C1 segment of cervical spinal cord (tissue), 14 donors: ENCODE data around the gene EMILIN2.
"Not testable (repeated sequence)": the region's sequence is repeated elsewhere in the genome, so short reads cannot be mapped to it uniquely, and the experiment has no call there.

Experiments used
- DNase-seq, 14 donors: peaks; one replicate each; lab custom pipeline; 2025; lab: John Stamatoyannopoulos, UW

EMILIN2 gene

DNA sequence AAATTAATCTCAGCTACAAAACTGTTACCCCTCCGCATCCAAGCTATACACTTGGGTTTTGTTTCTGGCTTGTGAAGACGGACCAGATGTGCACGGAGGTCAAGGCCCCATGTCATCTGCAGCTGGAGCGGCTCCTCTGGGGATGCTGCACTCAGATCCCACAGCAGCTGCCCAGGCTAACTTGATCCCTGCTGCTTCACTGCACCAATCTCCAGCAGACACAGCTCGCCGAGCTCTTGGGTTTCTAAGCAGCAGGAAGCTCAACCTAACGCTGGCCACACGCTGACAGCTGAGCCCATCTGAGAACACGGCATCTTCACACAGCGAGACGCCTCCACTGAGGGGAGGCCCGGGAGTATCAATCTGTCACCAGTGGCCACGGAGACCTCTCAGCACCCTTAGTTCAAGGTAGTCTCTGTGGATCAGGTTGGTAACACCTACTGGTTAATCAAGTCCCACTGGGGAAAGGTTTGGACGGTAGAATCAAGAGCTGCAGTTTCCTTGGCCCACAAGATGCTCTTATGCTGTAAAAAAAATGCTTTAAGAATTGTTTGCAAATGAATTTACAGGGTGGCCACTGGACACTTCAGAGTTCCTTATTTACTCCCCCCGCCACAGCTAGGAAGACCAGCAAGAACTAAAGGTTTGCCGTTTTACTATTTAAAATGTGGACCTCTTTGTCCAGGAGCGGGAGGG, 67.5 kb downstream of the EMILIN2 start:
- DNase-seq: peak in 2 of 14 donors; percentile 9 to 24

DNA sequence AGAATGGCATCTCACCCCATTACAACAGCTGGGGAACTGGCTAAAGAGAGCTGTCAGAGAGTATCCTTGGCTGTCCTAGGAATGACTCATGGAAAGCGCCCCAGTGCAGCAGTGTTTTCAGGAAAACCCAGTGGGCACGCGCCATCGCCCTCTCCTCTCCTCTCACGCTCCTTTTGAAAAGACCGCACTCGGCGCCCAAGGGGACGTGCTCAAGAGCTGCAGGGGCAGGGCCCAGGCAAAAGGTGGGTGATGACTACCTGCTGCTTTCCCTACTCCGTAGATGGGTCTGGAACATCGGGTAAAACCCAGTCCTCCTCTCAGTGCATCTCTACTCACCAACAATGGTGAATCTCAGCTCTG, 68.1 kb downstream of the EMILIN2 start:
- peak in 1 of 14 donors; percentile 44 for DNase-seq

DNA sequence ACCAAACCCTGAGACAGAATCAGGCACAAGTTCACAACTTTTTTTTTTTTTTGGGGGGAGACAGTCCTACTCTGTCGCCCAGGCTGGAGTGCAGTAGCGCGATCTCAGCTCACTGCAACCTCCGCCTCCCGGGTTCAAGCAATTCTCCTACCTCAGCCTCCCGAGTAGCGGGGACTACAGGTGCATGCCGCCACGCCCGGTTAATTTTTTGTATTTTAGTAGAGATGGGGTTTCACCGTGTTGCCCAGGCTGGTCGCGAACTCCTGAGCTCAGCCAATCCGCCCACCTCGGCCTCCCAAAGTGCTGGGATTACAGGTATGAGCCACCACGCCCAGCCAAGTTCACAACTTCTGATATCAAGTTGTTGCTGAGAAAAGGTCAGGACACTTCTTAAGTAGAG, 68.7 kb downstream of the EMILIN2 start:
- DNase-seq: not testable (repeated sequence)

DNA sequence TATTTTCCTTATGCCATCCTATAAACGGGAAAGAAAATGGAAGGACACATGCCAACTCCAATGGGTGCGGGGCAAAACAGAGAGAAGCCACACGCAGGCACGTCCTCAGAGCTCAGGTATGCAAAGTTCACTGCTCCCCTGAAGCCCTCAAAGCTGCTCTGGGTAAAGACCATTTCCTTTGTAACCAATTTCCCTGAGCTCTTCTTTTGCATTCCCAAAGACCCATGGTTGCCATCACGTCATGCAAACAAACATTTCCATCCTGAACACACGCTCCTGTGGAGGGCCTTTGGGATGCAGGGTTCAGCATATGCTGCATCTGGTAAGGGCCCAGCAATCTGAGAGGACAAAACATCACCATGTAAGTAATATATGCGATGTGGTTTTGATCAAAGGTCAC, 69.4 kb downstream of the EMILIN2 start:
- DNase-seq: no peak

DNA sequence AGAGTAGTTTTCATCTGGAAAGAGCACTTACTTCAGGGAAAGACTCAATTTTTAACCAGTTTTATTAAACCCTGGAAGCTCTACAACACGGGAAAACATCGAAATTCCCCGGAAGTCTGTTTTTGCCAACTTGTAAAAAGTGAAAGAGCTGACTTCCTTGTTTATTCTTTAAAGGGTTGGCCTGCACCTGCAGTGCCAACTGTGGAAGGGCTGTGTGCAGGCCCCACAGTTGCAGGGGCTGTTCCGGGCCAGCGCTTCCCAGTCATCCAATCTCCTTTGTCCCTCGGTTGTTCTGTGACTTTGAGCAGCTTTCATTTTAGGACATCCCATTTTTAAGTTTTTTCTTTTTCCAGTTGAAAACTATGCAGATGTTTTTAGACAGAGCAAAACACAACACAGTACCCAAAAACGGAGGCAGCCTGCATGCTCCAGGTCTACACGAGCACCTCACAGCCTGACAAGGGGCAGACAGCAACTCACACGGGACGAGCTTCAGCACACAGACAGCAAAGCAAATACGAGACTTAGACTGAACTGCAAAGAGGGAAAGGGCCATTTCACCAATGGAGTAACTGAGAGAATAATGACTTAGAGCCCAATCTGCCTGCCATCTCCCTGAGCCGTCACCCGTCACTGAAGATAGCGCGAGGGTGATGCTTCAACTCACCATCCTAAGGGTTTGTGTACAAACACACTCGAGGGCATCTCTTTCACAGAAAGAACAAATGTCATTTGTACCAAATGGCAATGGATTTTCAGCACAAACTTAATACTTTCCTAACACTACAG, 70.6 kb downstream of the EMILIN2 start:
- peak in 3 of 14 donors; percentile 12 to 42 (median 16) for DNase-seq

DNA sequence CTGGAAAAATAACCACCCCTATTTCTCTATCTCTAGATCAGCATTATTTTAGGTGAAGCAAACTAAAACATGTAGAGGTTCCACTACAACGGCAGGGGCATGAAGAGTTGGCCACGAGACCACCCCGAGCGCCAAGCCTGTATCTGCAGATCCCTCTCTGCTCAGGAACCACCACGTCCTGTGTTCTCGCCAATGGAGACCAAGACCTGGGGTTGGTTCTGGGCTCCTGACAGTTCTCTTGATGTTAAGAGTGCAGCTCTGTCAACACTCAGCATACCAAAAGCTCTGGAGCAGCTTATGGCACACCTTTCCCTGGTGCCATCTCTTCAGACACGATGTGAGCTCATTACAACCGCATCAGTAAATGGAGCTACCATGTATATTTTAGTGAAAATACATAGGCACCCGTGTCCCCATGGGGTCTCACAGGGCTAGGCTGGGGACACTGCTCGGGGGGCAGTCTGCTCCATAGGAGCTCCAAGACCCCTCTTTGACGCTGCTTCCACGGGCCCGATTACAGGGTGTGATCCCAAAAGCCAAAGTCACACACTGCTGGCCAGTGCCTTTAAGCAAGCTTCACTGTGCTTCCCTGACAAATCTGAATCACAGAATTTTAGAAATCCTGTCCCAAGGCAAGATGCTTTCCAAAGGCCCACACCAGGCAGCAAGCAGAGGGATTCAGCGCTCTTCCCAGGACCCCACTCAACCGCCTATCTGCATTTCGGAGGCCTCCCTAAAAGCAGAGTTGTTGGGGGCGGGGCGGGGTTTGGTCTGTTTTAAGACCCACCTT, 72.2 kb downstream of the EMILIN2 start:
- no peak for DNase-seq

DNA sequence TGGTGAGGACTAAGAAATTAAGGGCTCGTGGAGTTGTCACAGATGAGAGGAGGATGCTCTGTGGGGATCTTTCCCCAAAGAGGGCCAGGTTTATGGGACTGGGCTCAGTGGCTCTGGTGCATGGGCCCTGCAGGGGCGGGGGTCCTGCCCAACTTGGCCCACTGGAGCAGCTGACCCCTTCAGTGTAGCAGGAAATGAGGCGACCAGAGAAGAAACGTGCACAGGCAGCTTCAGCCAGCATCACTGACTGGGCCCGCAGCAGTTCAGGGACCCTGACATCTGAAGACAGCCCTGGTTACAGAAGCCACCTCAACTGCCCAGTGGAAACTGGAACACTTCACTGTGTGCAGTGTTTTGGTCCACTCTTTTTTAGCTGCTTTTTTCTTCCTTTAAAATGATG, 72.8 kb downstream of the EMILIN2 start:
- no peak for DNase-seq

DNA sequence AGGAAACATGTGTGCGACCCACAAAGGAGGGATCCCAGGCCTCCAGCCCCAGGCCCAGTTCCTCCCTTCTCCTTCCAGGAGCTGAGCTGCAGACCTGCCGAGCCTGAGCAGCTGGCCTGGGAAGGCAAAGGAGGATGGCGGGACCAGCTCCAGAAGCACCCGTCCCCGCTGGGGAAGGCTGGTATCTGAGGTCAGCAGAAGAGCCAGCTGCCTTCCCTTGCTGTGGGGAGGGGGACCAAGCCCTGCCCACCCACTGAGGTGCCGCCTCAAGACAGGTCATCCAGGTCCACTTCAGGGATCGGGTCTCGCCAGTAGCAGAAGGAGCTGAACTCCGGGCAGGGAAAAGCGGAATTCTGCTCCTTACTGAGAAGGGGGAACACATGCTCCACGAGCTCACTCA, 73.2 kb downstream of the EMILIN2 start:
- DNase-seq: no peak

DNA sequence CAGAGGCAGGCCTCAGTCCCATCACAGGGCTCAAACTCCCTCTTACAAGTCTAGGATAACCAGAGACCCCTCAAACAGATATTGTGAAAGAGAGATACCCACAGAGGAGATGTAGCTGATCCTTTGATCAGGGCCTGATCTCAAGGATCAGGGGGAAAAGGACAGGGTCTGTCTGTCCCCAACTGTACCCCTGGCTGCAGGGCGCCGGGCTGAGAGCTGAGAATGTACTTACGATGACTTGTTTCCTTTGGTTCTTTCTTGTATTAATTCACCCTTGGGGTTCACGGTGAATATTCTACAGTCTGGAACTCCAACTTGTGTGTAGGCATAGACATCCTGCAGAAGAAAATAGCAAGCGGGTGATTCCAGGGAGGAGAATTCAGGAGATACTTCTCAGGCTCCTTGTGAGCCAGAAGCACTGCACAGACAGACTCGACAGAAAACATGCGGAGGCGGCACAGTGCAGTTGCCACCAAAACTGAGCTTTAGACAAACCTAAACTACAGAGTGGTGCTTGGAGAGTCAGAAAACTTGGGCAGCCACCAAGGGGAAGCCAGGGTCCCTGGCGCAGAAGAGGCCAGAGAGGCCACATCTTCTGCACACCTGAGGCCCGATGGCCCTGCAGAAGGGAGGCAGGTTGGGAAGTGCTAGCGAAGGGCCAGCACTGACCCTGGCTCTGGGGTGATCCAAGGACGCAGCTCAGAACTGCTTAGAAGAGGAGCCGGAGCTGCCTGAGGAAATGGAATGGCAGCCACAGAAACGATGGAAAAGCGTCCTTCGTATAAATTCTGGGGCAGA, 73.9 kb downstream of the EMILIN2 start:
- no peak for DNase-seq

DNA sequence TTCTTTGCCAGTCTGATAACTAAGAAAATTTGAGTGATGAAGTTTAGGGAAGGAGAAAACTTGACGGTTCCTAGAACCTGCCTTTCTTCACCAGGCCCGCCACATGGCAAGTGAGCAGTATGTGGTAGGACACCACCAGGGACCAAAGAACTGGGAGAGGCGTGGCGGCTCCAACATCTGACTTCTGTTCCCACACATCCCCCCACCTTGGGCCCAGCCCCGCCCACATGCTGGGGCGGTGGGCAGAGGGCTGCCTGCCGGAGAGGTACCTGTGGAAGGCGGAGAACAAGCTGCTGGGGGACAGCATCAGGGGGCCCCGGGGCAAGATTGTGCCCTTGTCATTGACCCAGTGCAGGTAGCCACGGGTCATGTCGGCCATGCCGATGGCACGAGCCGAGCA, 75.0 kb downstream of the EMILIN2 start:
- no peak for DNase-seq

DNA sequence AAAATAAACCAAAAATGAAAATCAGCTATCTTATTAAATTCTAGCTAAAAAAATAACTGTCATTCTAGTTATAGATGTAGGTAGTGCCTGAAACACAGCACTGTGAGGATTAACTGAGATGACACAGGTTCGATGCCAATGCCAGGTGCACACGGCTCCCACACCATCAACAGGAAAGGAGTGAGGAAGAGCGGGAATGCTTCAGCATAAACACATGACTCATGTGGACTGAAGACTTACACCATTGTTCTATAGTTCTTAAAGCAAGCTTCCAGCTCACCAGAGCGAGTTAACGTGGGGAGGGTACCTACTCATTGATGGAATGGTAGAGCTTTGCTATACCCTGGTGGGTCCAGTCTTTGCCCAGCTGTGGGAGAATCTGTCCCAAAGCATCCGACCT, 76.7 kb downstream of the EMILIN2 start:
- DNase-seq: no peak

DNA sequence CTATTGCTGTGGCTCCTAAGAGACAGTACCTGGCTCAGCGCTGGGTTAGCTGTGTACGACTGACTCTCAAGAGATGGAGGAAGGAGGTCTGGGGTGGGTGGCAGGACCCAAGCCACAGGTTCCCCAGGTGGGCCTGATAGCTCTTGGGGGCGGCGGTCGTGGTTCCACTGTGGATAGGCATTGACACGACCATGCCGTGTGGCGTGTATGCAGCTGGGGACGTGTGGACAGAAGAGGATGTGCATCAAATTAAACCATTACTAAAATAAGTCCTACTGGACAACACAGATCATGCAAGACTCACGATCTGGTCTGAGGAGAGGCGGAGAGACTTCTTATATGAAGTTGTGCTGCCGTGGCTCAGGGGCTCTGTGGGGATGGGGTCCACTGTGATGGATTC, 78.1 kb downstream of the EMILIN2 start:
- no peak for DNase-seq

DNA sequence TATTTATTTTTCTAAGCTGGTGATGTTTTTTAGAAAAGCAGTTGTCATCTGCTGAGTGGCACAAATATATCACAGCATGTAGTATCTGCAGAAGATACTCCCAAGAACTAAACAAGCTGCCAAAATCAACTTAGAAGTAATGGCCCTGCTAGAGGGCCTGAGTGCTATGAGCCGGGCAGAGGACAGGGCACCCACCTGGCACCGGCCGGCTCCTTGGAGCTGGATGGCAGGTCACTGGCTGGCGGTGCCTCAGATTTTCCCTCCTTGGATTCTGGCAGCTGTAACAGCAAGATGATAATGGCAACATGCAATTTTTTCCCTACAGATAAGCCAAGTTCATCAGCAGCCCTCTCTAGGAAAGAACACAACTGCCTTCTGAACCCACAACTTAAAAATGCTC, 79.7 kb downstream of the EMILIN2 start:
- DNase-seq: no peak

DNA sequence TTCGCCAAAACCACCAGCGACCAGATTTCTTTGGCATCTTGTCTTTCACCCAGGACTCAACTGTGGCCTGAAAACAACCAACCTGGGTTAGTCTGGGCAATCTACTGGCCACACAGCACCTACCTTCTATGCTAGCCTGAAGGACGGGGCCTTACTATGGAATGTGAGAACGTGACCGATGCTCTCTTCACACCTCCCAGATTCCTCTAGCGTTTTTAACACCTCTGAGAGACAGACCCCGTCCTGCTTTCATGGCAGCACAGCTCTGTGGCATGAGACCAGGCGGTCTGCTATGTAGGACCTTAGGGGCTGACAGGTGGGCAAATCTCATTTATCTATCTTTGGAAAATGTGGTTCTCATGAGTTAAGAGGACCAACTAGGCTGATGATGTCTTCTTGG, 80.9 kb downstream of the EMILIN2 start:
- no peak for DNase-seq

DNA sequence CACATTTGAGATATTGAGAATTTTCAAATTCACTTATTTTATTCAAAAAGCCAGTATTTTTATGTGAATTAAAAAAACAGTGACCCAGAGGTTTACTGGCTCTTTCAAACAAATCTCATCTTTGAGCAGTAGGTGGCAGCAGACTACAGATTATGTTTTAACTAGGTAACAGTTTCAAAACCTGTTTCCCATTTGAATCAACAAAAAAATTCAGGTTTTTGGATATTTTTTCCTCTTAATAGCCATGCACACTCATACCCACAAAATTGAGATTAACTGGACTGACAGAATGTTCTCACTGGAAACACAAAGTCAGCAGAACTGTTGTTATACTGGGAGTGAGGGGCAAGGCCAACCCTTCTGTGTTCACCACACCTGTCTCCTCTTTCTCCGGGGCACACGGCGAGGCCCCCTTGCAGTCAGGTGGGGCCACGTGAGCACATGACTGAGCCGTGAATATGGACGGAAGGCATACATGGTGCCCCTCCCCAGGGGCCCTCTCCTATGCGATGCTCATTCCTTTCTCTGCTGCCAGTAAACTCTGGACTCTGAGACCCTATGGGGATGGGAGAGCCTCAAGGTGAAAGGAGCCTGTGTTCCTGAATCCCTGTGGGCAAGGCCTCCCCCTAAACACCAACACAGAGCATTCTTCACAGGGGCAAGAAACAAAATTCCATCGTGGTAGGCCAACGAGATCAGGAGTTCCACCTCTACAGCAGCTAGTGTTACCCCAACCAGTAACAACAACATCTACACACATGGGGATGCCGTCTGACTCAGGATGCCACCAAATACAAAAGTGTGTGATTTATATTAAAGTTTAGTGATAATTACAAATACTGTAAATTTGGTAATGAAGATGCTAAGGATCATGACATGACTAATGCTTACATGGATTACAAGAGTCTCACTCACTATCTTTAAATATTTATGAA, 85.7 kb downstream of the EMILIN2 start:
- DNase-seq: peak in 2 of 14 donors; percentile 17 to 30

DNA sequence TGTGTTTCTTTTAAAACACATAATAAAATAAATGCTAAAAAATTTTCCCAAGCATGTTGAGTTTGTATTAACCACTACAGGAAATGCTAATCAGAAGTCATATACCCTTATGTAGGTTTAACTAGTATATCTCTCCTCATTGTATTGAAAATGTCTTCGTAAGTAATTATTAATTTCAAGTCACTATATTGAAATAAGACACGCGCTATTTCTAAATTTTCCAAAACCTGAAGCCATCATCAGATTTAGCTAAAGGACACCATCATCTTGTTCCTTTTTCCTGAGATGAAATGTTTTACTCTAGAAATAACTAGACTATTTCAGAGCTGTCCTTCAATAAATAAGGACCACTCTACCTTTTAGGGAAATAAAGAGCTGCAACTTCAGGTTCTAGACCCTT, 87.2 kb downstream of the EMILIN2 start:
- DNase-seq: no peak

DNA sequence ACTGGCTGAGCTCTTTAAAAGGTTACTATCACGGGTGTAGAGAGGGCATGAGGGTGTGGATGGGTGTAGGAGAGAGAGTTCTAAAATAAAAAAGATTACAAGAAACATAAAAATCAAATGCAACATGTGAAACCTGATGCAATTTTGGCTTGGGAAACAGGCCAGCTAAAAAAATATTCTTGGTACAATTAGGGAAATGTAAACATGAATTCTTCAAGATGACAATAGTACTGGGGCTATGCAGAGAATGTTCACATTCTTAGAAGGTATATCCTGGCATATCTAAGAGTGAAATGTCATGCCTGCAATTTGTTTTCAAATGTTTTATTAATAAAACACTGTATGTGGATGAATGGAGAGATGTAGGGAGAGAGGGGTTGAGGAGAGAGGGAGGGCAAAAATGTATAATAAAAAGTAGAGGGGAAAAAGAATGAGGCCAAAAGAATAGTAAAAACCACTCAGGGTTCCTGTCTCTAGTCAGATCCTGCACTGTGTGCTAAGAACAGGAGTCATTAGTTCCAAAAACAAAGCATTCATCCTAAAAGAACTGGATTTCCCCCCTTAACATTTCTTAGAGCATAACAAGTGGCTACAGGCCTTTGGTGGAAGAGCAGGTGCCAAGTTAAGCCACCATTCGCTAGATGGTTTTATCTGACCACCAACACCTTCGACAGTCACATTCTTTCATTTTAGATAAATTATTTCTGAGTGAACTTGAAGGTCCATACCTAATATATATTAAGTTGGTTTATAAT, 88.8 kb downstream of the EMILIN2 start:
- no peak for DNase-seq

DNA sequence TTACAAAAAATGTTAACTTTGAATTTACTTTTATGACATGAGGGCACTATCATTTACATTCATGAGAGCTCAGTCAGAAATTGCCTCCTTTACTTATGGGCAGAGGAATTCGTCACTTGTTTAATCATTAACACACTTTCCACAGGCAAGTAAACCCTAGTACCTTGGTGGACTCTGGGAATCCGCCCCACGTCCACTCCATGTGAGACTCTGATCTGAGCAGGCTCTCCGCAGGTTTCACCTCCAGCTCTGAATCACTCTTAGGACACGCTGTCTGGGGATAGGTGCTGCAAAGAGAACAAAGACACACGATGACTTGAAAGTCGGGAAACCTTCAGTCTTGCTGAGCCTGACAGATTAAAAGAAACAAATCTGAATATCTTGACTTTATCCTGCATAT, 92.5 kb downstream of the EMILIN2 start:
- no peak for DNase-seq

DNA sequence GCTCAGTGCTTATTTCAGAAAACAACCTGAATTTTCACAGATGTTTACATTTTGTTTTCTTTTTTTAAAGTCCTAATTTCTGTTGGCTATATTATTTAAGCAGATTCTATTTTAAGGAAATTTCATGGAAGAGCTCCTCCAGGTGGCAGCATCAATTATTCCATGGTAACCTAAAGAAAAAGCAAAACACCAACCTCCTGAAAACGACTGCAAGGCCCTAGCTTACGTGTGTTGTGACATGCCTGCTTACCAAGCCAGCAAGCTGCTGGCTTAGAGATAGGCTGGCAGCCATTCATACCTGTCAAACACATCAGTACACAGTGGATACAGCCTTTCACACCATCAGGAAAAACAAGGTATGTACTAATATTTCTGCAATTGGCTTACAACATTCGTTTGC, 101.2 kb downstream of the EMILIN2 start:
- peak in 1 of 14 donors; percentile 32 for DNase-seq

DNA sequence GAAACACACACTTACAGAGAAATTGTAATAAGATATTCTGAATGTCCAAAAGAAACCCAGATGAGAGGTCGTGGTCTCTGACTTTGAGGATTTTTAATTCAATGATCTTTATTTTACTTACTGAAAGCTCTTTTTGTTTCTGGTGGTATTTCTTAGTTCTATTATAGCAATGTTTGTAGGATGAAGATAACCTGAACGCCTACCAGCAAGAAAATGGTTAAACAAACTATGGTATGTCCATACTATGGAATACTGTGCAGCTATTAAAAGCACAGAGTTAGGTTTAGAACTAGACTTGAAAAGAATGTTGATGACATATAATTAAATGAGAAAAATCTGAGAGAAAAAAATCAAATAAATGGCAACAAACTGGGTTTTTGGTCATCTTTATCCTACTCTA, 105.8 kb downstream of the EMILIN2 start:
- DNase-seq: no peak
